K562 (cell line): ENCODE measurements around the gene ITGBL1.

Source experiments
- FOS ChIP-seq: IDR thresholded peaks from 3 replicates; pipeline ENCODE4 v1.6.1; 2011; ENCODE audit not compliant: insufficient read length; ENCODE audit errors: extremely low read depth
- RAD21 ChIP-seq, 2 experiments: fragments of 250-450 bp in 1 of 2; fragments of 450-650 bp in 1 of 2; sonication (Bioruptor Pico) in 1 of 2; formaldehyde crosslinking in 1 of 2; IDR thresholded peaks in 1 of 2; conservative IDR thresholded peaks in 1 of 2; 2 replicates each; pipeline versions ENCODE4 v1.4.0 to v1.8.0; 2020 to 2022; ENCODE audit warnings: mild to moderate bottlenecking in 2 of 2, moderate library complexity in 1 of 2
- SMAD3 ChIP-seq: fragments of 450-650 bp; formaldehyde crosslinking; conservative IDR thresholded peaks from 2 replicates; pipeline ENCODE4 v1.4.0; 2020; ENCODE audit warnings: mild to moderate bottlenecking
- TARDBP ChIP-seq: fragments of 450-650 bp; IDR thresholded peaks from 2 replicates; pipeline ENCODE4 v1.6.1; 2016
- TF ChIP-seq, protein P1 (sequence below): fragments of 450-650 bp; IDR thresholded peaks from 2 replicates; pipeline ENCODE4 v1.6.1; 2018; ENCODE audit warnings: mild to moderate bottlenecking, low read depth; ENCODE audit not compliant: partially characterized antibody

DNA sequence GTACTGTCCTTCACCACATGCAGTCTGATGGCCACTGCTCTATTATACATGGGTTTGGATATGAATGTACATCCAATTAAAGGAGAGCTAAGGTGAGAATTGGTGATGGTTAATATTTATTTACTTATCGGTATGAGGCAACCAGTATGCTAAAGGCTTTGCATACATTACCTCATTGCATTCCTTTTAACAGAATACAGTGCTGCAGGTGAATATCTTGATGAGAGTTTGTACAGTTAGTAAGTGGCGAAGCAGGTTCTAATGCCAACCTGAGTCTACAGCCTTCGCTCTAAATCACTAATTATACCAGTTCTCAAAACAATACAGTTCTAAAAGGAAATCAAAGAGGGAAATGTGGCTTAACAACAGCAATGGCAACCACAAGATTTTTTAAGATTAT is 284.1 kb downstream of the ITGBL1 start:
- TF ChIP-seq TARDBP, result no peak
- no peak for TF ChIP-seq SMAD3 (CRISPR knock-in tag)
- TF ChIP-seq FOS, result no peak
- TF ChIP-seq RAD21 (CRISPR knock-in tag; conservative IDR thresholded peaks at IDR 0.05 in 1 of 2, IDR thresholded peaks at IDR 0.05 in 1 of 2), result no peak
- TF ChIP-seq, protein P1, sequence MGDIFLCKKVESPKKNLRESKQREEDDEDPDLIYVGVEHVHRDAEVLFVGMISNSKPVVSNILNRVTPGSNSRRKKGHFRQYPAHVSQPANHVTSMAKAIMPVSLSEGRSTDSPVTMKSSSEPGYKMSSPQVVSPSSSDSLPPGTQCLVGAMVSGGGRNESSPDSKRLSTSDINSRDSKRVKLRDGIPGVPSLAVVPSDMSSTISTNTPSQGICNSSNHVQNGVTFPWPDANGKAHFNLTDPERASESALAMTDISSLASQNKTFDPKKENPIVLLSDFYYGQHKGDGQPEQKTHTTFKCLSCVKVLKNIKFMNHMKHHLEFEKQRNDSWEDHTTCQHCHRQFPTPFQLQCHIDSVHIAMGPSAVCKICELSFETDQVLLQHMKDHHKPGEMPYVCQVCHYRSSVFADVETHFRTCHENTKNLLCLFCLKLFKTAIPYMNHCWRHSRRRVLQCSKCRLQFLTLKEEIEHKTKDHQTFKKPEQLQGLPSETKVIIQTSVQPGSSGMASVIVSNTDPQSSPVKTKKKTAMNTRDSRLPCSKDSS, result no peak
